Stimulated activated CD8-positive, alpha-beta memory T cell treated with anti-CD3 and anti-CD28 coated beads, Interleukin-15, amount 100 ng/mL, for 48 hours (primary cell): Measurements from ENCODE around the gene ARHGEF3.

Experiments used
- DNase-seq, 2 donors: peaks; one replicate each; pipeline ENCODE4 v3.0.0-alpha.2; 2020; ENCODE audit warnings: low read depth in 2 of 2

Gene ARHGEF3

GRCh38 chr3:56801662-56802377 is at the start of gene ARHGEF3:
Gene ARHGEF3, minus strand, starts transcription at chr3:56801949. Its CDS starts 151 bp downstream, at chr3:56801798.
- peak; percentile 83 to 85 for DNase-seq

GRCh38 chr3:56849698-56850097 is 47.9 kb upstream of the ARHGEF3 start:
- no peak for DNase-seq

GRCh38 chr3:56845505-56845904 is 43.8 kb upstream of the ARHGEF3 start:
- no peak for DNase-seq

GRCh38 chr3:56844536-56844935 is 42.8 kb upstream of the ARHGEF3 start:
- DNase-seq, result no peak

GRCh38 chr3:56839784-56840715 is 38.3 kb upstream of the ARHGEF3 start:
- DNase-seq, result no peak

- DNase-seq, result no peak
These were observed 36.7 kb upstream of the ARHGEF3 start for GRCh38 chr3:56838448-56838847.

- DNase-seq, result no peak
These were observed 35.6 kb upstream of the ARHGEF3 start for GRCh38 chr3:56837196-56837955.

- no peak for DNase-seq
These were observed 34.8 kb upstream of the ARHGEF3 start for GRCh38 chr3:56836276-56837163.

GRCh38 chr3:56835650-56836227 is 34.0 kb upstream of the ARHGEF3 start:
- no peak for DNase-seq

- DNase-seq, result no peak
These were observed 31.8 kb upstream of the ARHGEF3 start for GRCh38 chr3:56833536-56833935.

GRCh38 chr3:56833022-56833421 is 31.3 kb upstream of the ARHGEF3 start:
- no peak for DNase-seq

- no peak for DNase-seq
These were observed 29.8 kb upstream of the ARHGEF3 start for GRCh38 chr3:56831572-56831971.

- no peak for DNase-seq
These were observed 29.1 kb upstream of the ARHGEF3 start for GRCh38 chr3:56830884-56831283.

- DNase-seq, result no peak
These were observed 27.8 kb upstream of the ARHGEF3 start for GRCh38 chr3:56829533-56829932.

- DNase-seq, result no peak
These were observed 25.3 kb upstream of the ARHGEF3 start for GRCh38 chr3:56826831-56827722.

GRCh38 chr3:56825567-56826438 is 24.1 kb upstream of the ARHGEF3 start:
- DNase-seq, result no peak

- DNase-seq, result no peak
These were observed 22.4 kb upstream of the ARHGEF3 start for GRCh38 chr3:56823984-56824703.

- DNase-seq, result no peak
These were observed 21.7 kb upstream of the ARHGEF3 start for GRCh38 chr3:56823421-56823926.
